Common myeloid progenitor, CD34-positive (primary cell): Measurements from ENCODE around the gene HYAL3.
"Not testable (repeated sequence)": the region's sequence is repeated elsewhere in the genome, so short reads cannot be mapped to it uniquely, and the experiment has no call there.

Experiments
- CTCF ChIA-PET: fragments of 350-600 bp; sonication (Branson Sonifier 250); formaldehyde crosslinking; loops from one replicate; lab custom pipeline; 2021; ENCODE audit warnings: antibody characterized with exemption; lab: Charles Lee
- POLR2A ChIA-PET: fragments of 350-600 bp; sonication (Branson Sonifier 250); formaldehyde crosslinking; loops from one replicate; lab custom pipeline; 2021; ENCODE audit warnings: antibody characterized with exemption; lab: Charles Lee
- DNase-seq, 3 donors: peaks; one replicate each; pipeline versions ENCODE4 v3.0.0 to v3.0.0-alpha.2; 2013
- H3K27ac ChIP-seq, 2 experiments: 1 replicate in 1 of 2; 2 replicates in 1 of 2; pipeline ENCODE4 v1.7.0; 2013; ENCODE audit warnings: inconsistent platforms in 2 of 2, low read length in 2 of 2, mild to moderate bottlenecking in 2 of 2, low read depth in 1 of 2, moderate library complexity in 1 of 2; ENCODE audit not compliant: severe bottlenecking in 2 of 2, insufficient read depth in 1 of 2, poor library complexity in 1 of 2
- H3K27me3 ChIP-seq, 5 experiments: replicated peaks in 2 of 5; 1 replicate in 3 of 5; 2 replicates in 2 of 5; pipeline versions ENCODE4 v1.6.1 to v1.7.0; 2013; ENCODE audit warnings: low read length in 4 of 5, mild to moderate bottlenecking in 2 of 5, moderate library complexity in 2 of 5, inconsistent platforms in 1 of 5; ENCODE audit not compliant: insufficient read depth in 5 of 5, control insufficient read depth in 4 of 5
- H3K36me3 ChIP-seq, 4 experiments: 1 replicate in 2 of 4; 2 replicates in 2 of 4; pipeline versions ENCODE4 v1.6.1 to v1.7.0; 2013; ENCODE audit warnings: low read length in 3 of 4, control low read depth in 1 of 4, mild to moderate bottlenecking in 1 of 4; ENCODE audit not compliant: control insufficient read depth in 4 of 4, insufficient read depth in 4 of 4
- H3K4me1 ChIP-seq, 4 experiments: 1 replicate in 3 of 4; 2 replicates in 1 of 4; pipeline versions ENCODE4 v1.6.1 to v1.7.1; 2013; ENCODE audit warnings: low read length in 3 of 4, mild to moderate bottlenecking in 3 of 4, control low read depth in 1 of 4, inconsistent platforms in 1 of 4, moderate library complexity in 1 of 4; ENCODE audit not compliant: control insufficient read depth in 4 of 4, insufficient read depth in 4 of 4; ENCODE audit errors: control extremely low read depth in 1 of 4
- H3K4me3 ChIP-seq, 7 experiments: 1 replicate in 4 of 7; 2 replicates in 3 of 7; pipeline versions ENCODE4 v1.5.1 to v1.7.0; 2013; ENCODE audit warnings: mild to moderate bottlenecking in 7 of 7, low read length in 6 of 7, moderate library complexity in 6 of 7, inconsistent platforms in 2 of 7, low read depth in 2 of 7, control low read depth in 1 of 7; ENCODE audit not compliant: insufficient read depth in 4 of 7, control insufficient read depth in 1 of 7; ENCODE audit errors: extremely low read depth in 1 of 7
- H3K9me3 ChIP-seq, 5 experiments: 1 replicate in 4 of 5; 2 replicates in 1 of 5; pipeline versions ENCODE4 v1.6.1 to v1.7.1; 2013; ENCODE audit warnings: low read length in 4 of 5, mild to moderate bottlenecking in 2 of 5, inconsistent platforms in 1 of 5, low read depth in 1 of 5, moderate library complexity in 1 of 5; ENCODE audit not compliant: control insufficient read depth in 4 of 5, insufficient read depth in 2 of 5; ENCODE audit errors: control extremely low read depth in 1 of 5
- WGBS: methylation state at CpG from one replicate; pipeline ENCODE4 v1.1.5; 2013; ENCODE audit not compliant: insufficient coverage; 5-methylcytosine and 5-hydroxymethylcytosine counted together

The HYAL3 gene

DNA sequence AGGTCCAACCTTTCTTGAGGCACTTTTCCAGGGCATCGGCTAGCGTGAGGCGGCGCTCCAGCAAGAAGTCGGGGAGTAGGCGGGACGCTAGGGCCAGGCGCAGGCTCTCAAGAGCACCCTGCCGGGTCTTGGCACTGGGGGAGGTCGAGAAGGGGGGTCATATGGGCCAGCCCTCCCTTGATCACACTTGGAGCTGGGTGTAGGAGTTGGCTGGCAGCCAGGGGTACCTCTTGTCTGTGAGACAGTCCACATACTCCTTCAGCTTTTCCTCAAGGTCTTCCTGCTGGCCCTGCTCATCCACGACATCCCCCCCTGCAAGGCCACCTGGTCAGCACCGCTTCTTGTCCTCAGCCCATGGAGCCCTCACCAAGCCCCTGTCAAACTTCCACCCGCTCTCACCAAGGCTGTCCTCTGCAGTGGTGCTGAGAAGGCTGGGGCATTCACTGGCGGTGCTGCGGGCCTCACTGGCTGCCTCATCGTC is 9.0 kb downstream of the HYAL3 start:
- WGBS = 95% methylated on average over 14 of the region's 16 CpGs

DNA sequence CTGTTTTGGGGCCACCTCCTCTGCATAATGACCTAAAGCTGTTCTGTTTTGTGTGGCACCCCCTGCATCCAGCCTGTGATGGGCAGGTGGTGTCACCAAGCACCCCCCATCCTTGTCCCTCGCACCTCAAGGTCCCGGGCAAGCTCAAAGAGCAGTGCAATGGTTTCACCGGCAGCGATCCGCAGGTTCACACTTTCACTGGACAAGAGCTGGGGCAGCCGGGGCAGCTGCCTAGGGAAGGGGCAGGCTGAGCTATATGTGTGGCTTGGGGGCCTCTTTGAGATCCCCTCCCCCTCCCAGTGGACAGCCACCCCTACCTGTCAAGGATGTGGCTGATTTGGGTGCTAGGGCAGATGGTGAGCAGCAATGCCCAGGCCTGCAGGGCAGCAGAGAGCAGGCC is 10.1 kb downstream of the HYAL3 start:
- WGBS = 100% methylated on average over 6 of the region's 6 CpGs
- POLR2A ChIA-PET = no interaction called here
- Histone ChIP-seq H3K4me1 (peaks cover 3 to 25% (median 19%) of the 10 kb centered on the region in 4 experiments), H3K27ac (no peak overlapping the region), H3K9me3 (no peaks in the 10 kb centered on the region), H3K27me3 (no peaks in the 10 kb centered on the region), H3K4me3 (no peak overlapping the region), H3K36me3 (peaks cover 2 to 49% (median 36%) of the 10 kb centered on the region in 4 experiments)
- CTCF ChIA-PET = interaction anchor here (0.7 to 3.4 kb wide), 8 partner anchors 8 to 35 kb away, joined by 3 to 10 read pairs (median 3); partner anchors contain the start of genes HYAL3 and NAA80
- DNase-seq = no peak

More for the DNA sequence above, 9.0 kb downstream of the HYAL3 start:
- no peak for DNase-seq
- ChIA-PET CTCF (interaction anchor here (1.5 to 3.4 kb wide), 3 partner anchors 15 to 34 kb away, joined by 4 to 10 read pairs (median 6); no protein-coding TSS in a partner anchor), POLR2A (no interaction called here)
- Histone ChIP-seq H3K36me3 (peaks cover 2 to 52% (median 36%) of the 10 kb centered on the region in 4 experiments), H3K9me3 (no peaks in the 10 kb centered on the region), H3K4me3 (no peak overlapping the region), H3K27ac (no peak overlapping the region), H3K27me3 (no peaks in the 10 kb centered on the region), H3K4me1 (peaks cover 3 to 25% (median 19%) of the 10 kb centered on the region in 4 experiments)

DNA sequence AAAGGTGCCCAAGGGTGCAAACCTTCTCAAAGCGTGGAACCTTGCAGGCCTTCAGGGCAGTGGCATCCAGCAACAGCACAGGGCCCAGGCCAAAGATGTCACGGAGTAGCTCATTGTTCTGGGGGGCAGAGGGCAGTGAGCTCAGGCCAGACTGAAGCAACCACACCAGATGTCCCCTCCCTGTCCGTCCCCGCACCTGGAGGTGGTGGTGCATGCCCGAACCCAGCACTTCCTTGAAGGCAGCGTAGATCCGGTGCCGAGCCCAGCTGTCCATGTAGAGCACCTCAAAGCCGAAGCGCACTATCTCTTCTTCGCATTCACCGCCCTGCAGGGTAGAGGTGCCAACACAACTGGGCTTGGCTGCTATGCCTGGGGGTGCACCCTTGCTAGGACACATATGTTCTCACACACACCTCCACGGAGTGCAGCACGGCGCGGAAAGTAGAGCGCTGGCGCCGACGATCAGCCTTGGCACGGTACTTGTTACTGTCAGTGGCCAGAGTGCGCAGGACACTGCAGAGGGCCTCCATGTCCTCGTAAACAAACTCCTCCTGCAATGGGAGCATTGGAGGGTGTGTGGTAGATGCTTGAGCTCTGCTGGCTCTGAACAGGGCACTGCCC is 10.7 kb downstream of the HYAL3 start:
- DNase-seq = no peak
- Histone ChIP-seq H3K4me3 (no peak overlapping the region), H3K4me1 (peaks cover 3 to 25% (median 19%) of the 10 kb centered on the region in 4 experiments), H3K36me3 (peaks cover 2 to 49% (median 36%) of the 10 kb centered on the region in 4 experiments), H3K27ac (no peak overlapping the region), H3K9me3 (no peaks in the 10 kb centered on the region), H3K27me3 (no peaks in the 10 kb centered on the region)
- CTCF ChIA-PET = interaction anchor here (0.7 to 3.4 kb wide), 8 partner anchors 9 to 28 kb away, joined by 3 to 10 read pairs (median 3); partner anchors contain the start of genes HYAL3, LSMEM2 and NAA80
- 97% methylated on average over 13 of the region's 23 CpGs for WGBS
- POLR2A ChIA-PET = no interaction called here

DNA sequence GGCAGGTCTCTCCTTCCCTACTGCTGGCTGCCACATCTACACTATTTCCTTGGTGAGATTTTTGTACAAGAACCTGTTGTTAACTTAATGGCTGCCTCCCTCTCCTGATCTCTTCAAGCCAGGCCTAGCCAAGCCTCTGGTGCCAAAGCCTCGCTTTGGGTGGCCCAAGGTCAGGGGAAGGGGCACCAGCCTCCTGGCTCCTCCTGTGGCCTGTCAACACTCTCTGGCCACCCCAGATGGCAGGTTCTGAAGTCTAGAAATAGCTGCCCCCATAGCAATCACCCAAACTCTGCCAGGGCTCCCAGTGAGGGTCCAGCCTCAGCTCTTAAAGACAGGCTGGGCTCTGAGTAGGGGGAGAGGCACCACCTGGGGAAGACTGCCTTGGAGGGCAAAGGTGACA is 11.9 kb downstream of the HYAL3 start:
- Histone ChIP-seq H3K4me3 (no peak overlapping the region), H3K36me3 (peaks cover 2 to 49% (median 36%) of the 10 kb centered on the region in 4 experiments), H3K27me3 (no peaks in the 10 kb centered on the region), H3K27ac (no peak overlapping the region), H3K9me3 (no peaks in the 10 kb centered on the region), H3K4me1 (peaks cover 3 to 17% (median 13%) of the 10 kb centered on the region in 4 experiments)
- ChIA-PET POLR2A (no interaction called here), CTCF (interaction anchor here (0.7 to 3.4 kb wide), 4 partner anchors 9 to 27 kb away, joined by 3 to 10 read pairs (median 3); partner anchors contain the start of genes HYAL3 and NAA80)
- WGBS = no CpG with 5 or more reads among the region's 1 CpG
- DNase-seq = no peak

DNA sequence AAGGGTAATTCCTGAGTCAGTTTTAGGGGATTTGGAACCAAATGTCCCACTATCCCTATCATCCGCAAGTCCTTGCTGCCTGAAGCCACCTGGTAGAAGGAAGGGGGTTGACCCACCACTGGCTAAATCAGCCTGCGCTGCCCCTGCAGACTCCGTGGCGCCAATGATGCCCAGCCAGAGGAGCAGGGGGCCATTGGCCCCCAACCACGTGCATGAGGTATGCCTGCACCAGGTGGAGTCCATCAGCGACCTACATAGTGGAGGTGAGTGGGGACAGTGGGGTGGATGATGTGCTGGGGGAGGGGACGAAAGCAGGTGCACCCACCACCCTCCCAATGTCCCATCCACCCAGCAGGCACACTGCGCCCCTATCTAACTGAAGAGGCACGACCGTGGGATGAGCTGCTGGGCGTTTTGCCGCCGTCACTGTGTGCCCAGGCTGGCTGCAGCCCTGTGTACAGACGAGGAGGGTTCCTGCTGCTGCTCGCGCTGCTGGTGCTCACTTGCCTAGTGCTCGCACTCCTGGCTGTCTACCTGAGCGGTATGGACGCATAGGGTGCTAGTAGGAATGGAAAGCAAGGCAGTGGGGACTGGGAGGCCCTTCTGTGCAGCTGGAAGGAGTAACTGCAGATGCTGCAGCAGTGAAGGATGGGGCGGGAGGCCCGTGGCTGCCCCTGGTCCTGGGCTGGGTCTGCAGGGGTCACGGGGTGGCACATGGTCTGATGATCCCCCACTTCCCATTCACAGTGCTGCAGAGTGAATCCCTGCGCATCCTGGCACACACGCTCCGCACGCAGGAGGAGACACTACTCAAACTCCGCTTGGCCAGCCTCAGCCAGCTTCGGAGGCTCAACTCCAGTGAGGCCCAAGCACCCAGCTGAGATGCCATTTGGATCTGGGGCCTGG is 12.6 kb downstream of the HYAL3 start:
- Histone ChIP-seq H3K4me1 (peaks cover 3 to 14% (median 9%) of the 10 kb centered on the region in 4 experiments), H3K27me3 (no peaks in the 10 kb centered on the region), H3K27ac (no peak overlapping the region), H3K36me3 (peaks cover 2 to 49% (median 36%) of the 10 kb centered on the region in 4 experiments), H3K9me3 (no peaks in the 10 kb centered on the region), H3K4me3 (no peak overlapping the region)
- ChIA-PET CTCF (interaction anchor here (1.5 kb wide), 1 partner anchor 13 kb away, joined by 3 read pairs; the partner anchor contains the start of genes HYAL3 and NAA80), POLR2A (no interaction called here)
- DNase-seq = no peak
- 92% methylated on average over 25 of the region's 28 CpGs for WGBS

DNA sequence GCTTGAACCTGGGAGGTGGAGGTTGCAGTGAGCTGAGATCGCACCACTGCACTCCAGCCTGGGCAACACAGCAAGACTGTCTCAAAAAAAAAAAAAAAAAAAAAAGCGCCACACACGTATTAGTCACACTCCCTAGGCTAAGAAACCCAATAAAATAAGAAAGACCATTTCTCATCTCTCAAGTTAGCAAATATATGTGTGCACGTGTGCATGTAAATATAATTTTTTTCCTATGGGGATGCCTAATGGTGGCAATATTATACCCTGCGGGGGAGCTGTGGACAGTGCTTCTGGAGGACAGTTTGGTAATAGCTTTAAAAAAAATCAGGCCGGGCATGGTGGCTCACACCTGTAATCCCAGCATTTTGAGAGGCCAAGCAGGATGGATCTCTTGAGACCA is 15.1 kb downstream of the HYAL3 start:
- H3K9me3 ChIP-seq, H3K4me1 ChIP-seq, H3K27ac ChIP-seq, H3K4me3 ChIP-seq, DNase-seq, POLR2A ChIA-PET, H3K27me3 ChIP-seq: not testable (repeated sequence)
- CTCF ChIA-PET = interaction anchor here (0.7 to 72.5 kb wide), 2 partner anchors 9 to 52 kb away, joined by 4 to 1875 read pairs; partner anchors contain the start of genes GNAI2 and SLC38A3
- H3K36me3 ChIP-seq = peaks cover 2 to 33% (median 26%) of the 10 kb centered on the region in 4 experiments
- 100% methylated on average over 1 of the region's 6 CpGs for WGBS
